CD14-positive monocyte (primary cell): ENCODE data around the gene R3HDM2. TPM values are rescaled to one million over a fixed set of nuclear protein-coding genes. Genes with fewer than 3 reads are reported as not detected.

ENCODE experiments used
- DNase-seq, 3 donors: peaks; one replicate each; pipeline ENCODE4 v3.0.0-alpha.2; 2011 to 2022
- H2AFZ ChIP-seq: 2 replicates; pipeline ENCODE4 v1.6.0; 2012; ENCODE audit warnings: mild to moderate bottlenecking, low read depth, low read length, inconsistent platforms; ENCODE audit not compliant: insufficient read depth, poor library complexity, severe bottlenecking
- H3K27ac ChIP-seq, 2 donors: 1 replicate in 1 of 2; 2 replicates in 1 of 2; pipeline ENCODE4 v1.5.1; 2012 to 2013; ENCODE audit warnings: low read length in 2 of 2, control low read depth in 1 of 2, inconsistent platforms in 1 of 2, low read depth in 1 of 2, mild to moderate bottlenecking in 1 of 2
- H3K27me3 ChIP-seq, 2 donors: one replicate each; pipeline versions ENCODE4 v1.6.0 to v1.6.1; 2011 to 2013; ENCODE audit warnings: low read length in 2 of 2; ENCODE audit not compliant: control insufficient read depth in 2 of 2, insufficient read depth in 2 of 2
- H3K36me3 ChIP-seq, 2 donors: replicated peaks in 1 of 2; 1 replicate in 1 of 2; 2 replicates in 1 of 2; pipeline versions ENCODE4 v1.5.1 to v1.6.1; 2012 to 2013; ENCODE audit warnings: low read length in 2 of 2, control low read depth in 1 of 2, inconsistent platforms in 1 of 2, mild to moderate bottlenecking in 1 of 2; ENCODE audit not compliant: insufficient read depth in 2 of 2, control insufficient read depth in 1 of 2
- H3K4me1 ChIP-seq, 2 donors: 1 replicate in 1 of 2; 2 replicates in 1 of 2; pipeline versions ENCODE4 v1.5.1 to v1.6.1; 2012 to 2013; ENCODE audit warnings: low read length in 2 of 2, control low read depth in 1 of 2, inconsistent platforms in 1 of 2, mild to moderate bottlenecking in 1 of 2, moderate library complexity in 1 of 2; ENCODE audit not compliant: insufficient read depth in 2 of 2, control insufficient read depth in 1 of 2
- H3K4me2 ChIP-seq: replicated peaks from 2 replicates; pipeline ENCODE3; 2012; ENCODE audit warnings: low read length, moderate library complexity, mild to moderate bottlenecking; ENCODE audit not compliant: poor library complexity, severe bottlenecking; ENCODE audit errors: extremely low read depth
- H3K4me3 ChIP-seq, 3 experiments: fragments of 200-600 bp in 1 of 3; sonication (generic) in 1 of 3; replicated peaks in 1 of 3; 1 replicate in 2 of 3; 2 replicates in 1 of 3; pipeline ENCODE4 v1.5.1; 2011 to 2013; ENCODE audit warnings: low read length in 3 of 3, mild to moderate bottlenecking in 3 of 3, control low read depth in 2 of 3, low read depth in 2 of 3, inconsistent platforms in 1 of 3, moderate library complexity in 1 of 3
- H3K79me2 ChIP-seq: 2 replicates; pipeline ENCODE4 v1.6.0; 2012; ENCODE audit warnings: mild to moderate bottlenecking, control low read depth, inconsistent platforms, low read length, moderate library complexity; ENCODE audit not compliant: insufficient read depth
- H3K9ac ChIP-seq: 2 replicates; pipeline ENCODE4 v1.6.0; 2017; ENCODE audit warnings: low read length, mild to moderate bottlenecking; ENCODE audit not compliant: insufficient read depth, poor library complexity, severe bottlenecking
- H3K9me3 ChIP-seq, 2 donors: replicated peaks in 1 of 2; 1 replicate in 1 of 2; 2 replicates in 1 of 2; pipeline versions ENCODE4 v1.5.1 to v1.6.1; 2012 to 2013; ENCODE audit warnings: low read length in 2 of 2, control low read depth in 1 of 2; ENCODE audit not compliant: control insufficient read depth in 1 of 2, insufficient read depth in 1 of 2
- H4K20me1 ChIP-seq: 2 replicates; pipeline ENCODE4 v1.6.0; 2012; ENCODE audit warnings: mild to moderate bottlenecking, low read length, control low read depth, moderate library complexity; ENCODE audit not compliant: insufficient read depth
- H3K27ac Mint-ChIP-seq, 7 donors: one replicate each; pipeline ENCODE4 v1.8.0; 2020; ENCODE audit warnings: mild to moderate bottlenecking in 7 of 7, mixed read lengths in 7 of 7, moderate library complexity in 6 of 7, inconsistent platforms in 2 of 7
- H3K27me3 Mint-ChIP-seq, 3 donors: one replicate each; pipeline ENCODE4 v1.8.0; 2021 to 2022; ENCODE audit warnings: low read depth in 3 of 3, mild to moderate bottlenecking in 3 of 3, mixed read lengths in 3 of 3, moderate library complexity in 3 of 3, inconsistent platforms in 1 of 3
- H3K36me3 Mint-ChIP-seq, 2 donors: one replicate each; pipeline ENCODE4 v1.8.0; 2020; ENCODE audit warnings: mixed read lengths in 2 of 2, inconsistent platforms in 1 of 2, mild to moderate bottlenecking in 1 of 2
- H3K4me1 Mint-ChIP-seq: one replicate; pipeline ENCODE4 v1.8.0; 2020; ENCODE audit warnings: mild to moderate bottlenecking, mixed read lengths
- H3K4me3 Mint-ChIP-seq, 2 donors: one replicate each; pipeline ENCODE4 v1.8.0; 2020; ENCODE audit warnings: mild to moderate bottlenecking in 2 of 2, mixed read lengths in 2 of 2, moderate library complexity in 1 of 2
- H3K9me3 Mint-ChIP-seq, 7 donors: one replicate each; pipeline ENCODE4 v1.8.0; 2020 to 2022; ENCODE audit warnings: mixed read lengths in 7 of 7, mild to moderate bottlenecking in 6 of 7, moderate library complexity in 6 of 7, inconsistent platforms in 2 of 7
- CTCF ChIP-seq: fragments of 200-600 bp; IDR thresholded peaks from one replicate; pipeline ENCODE4 v1.8.0; 2022; ENCODE audit warnings: antibody characterized with exemption, mild to moderate bottlenecking
- WGBS: methylation state at CpG from one replicate; pipeline ENCODE4 v1.1.5; 2013; ENCODE audit warnings: missing lambda C conversion rate; ENCODE audit not compliant: insufficient coverage; 5-methylcytosine and 5-hydroxymethylcytosine counted together
- intact Hi-C, 2 donors: fragments of 100-400 bp; cut with micrococcal nuclease; formaldehyde crosslinking; loops; one replicate each; pipeline versions ENCODE4 v1.15.0 to v1.15.1; 2023
- polyA plus RNA-seq, 3 donors: library from polyadenylated mRNA; depleted of rRNA in 1 of 3; unstranded in 2 of 3; stranded (reverse) in 1 of 3; fragments of 300-500 nt in 2 of 3; fragments of >200 nt in 1 of 3; fragmentation: Illumina TruSeq in 2 of 3; gene quantifications; 1 replicate in 2 of 3; 2 replicates in 1 of 3; pipeline ENCODE4 v1.2.3, GENCODE V29; 2012 to 2021

Gene R3HDM2
- polyA plus RNA-seq, 3 donors, result 4.2 to 69.4 (median 7.3) TPM

- intact Hi-C loops, result no loop called here
- H3K9ac ChIP-seq, result no peak overlapping the region
- 72% methylated on average over 4 of the region's 5 CpGs for WGBS
These were observed 212.6 kb downstream of the R3HDM2 start for GRCh38 chr12:57218030-57218853.

More at GRCh38 chr12:57218030-57218853, 212.6 kb downstream of the R3HDM2 start:
- H3K4me1 ChIP-seq, result peaks cover 24 to 34% of the 10 kb centered on the region in 2 donors
- H3K27me3 ChIP-seq, result peaks cover 85 to 96% of the 10 kb centered on the region in 2 donors
- no peak overlapping the region for H3K4me2 ChIP-seq
- H2AFZ ChIP-seq, result no peak overlapping the region
- H3K79me2 ChIP-seq, result no peaks in the 10 kb centered on the region
- Mint-ChIP-seq H3K4me3 (peak overlapping the region in 1 of 2 donors; percentile 74), H3K9me3 (peaks cover 0 to 27% (median 15%) of the 10 kb centered on the region in 7 donors), H3K27ac (no peak overlapping the region), H3K4me1 (peaks cover 40% of the 10 kb centered on the region), H3K27me3 (peaks cover 89 to 98% (median 93%) of the 10 kb centered on the region in 3 donors), H3K36me3 (peaks cover 6 to 29% of the 10 kb centered on the region in 2 donors)
- no peak for TF ChIP-seq CTCF
- DNase-seq, result no peak
- H4K20me1 ChIP-seq, result peaks cover 30% of the 10 kb centered on the region
- H3K27ac ChIP-seq, result no peak overlapping the region
- H3K9me3 ChIP-seq, result peaks cover 0 to 47% of the 10 kb centered on the region in 2 donors
- H3K4me3 ChIP-seq, result no peak overlapping the region
- H3K36me3 ChIP-seq, result peaks cover 0 to 3% of the 10 kb centered on the region in 2 donors
